Liver (tissue), 3 donors: Measurements from ENCODE around the gene GSKIP.

Experiments used
- ATF3 ChIP-seq: IDR thresholded peaks from 2 replicates; pipeline ENCODE4 v1.6.1; 2016; ENCODE audit warnings: antibody characterized with exemption
- FOXA1 ChIP-seq: IDR thresholded peaks from 2 replicates; pipeline ENCODE4 v1.6.1; 2016; ENCODE audit warnings: antibody characterized with exemption
- JUND ChIP-seq, 2 donors: IDR thresholded peaks; 2 replicates each; pipeline ENCODE4 v1.6.1; 2016; ENCODE audit warnings: antibody characterized with exemption in 2 of 2
- MAX ChIP-seq: IDR thresholded peaks from 2 replicates; pipeline ENCODE4 v1.6.1; 2016; ENCODE audit warnings: antibody characterized with exemption
- RAD21 ChIP-seq, 2 donors: IDR thresholded peaks; 2 replicates each; pipeline ENCODE4 v1.6.1; 2016; ENCODE audit warnings: antibody characterized with exemption in 2 of 2, mild to moderate bottlenecking in 2 of 2
- RXRA ChIP-seq, 2 donors: IDR thresholded peaks; 2 replicates each; pipeline ENCODE4 v1.6.1; 2017 to 2018; ENCODE audit warnings: antibody characterized with exemption in 2 of 2, mild to moderate bottlenecking in 1 of 2
- ZBTB33 ChIP-seq: IDR thresholded peaks from 2 replicates; pipeline ENCODE4 v1.6.1; 2016; ENCODE audit warnings: antibody characterized with exemption
- TF ChIP-seq, protein P1 (sequence below): fragments of 150-350 bp; IDR thresholded peaks from 2 replicates; pipeline ENCODE4 v1.5.1; 2017; ENCODE audit warnings: improper control_type of control experiment, low read depth, low read length; ENCODE audit not compliant: missing input control
- TF ChIP-seq, protein P2 (sequence below): IDR thresholded peaks from 2 replicates; pipeline ENCODE4 v1.6.1; 2016; ENCODE audit warnings: antibody characterized with exemption, mild to moderate bottlenecking
- donor health status: healthy.
- donor health status: healthy.

DNA sequence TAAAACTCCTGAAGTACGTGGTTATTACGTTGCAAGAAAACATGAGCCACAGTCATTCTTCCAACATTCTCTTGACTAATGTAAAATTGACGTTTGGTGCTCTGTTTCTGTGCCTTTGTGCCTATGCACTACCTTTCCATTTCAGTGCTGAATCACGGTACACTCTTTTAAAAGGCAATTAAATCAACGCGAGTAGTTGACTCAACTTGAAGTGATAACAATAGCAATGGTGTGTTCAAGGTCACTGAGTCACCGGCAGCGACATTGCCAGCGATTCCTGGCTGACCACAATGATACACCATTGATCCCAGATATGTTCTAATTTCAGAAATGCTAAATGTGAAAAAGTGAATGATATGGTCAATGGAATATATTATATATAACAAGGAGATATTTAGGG, 46.4 kb downstream of the GSKIP start:
- TF ChIP-seq, protein P1, sequence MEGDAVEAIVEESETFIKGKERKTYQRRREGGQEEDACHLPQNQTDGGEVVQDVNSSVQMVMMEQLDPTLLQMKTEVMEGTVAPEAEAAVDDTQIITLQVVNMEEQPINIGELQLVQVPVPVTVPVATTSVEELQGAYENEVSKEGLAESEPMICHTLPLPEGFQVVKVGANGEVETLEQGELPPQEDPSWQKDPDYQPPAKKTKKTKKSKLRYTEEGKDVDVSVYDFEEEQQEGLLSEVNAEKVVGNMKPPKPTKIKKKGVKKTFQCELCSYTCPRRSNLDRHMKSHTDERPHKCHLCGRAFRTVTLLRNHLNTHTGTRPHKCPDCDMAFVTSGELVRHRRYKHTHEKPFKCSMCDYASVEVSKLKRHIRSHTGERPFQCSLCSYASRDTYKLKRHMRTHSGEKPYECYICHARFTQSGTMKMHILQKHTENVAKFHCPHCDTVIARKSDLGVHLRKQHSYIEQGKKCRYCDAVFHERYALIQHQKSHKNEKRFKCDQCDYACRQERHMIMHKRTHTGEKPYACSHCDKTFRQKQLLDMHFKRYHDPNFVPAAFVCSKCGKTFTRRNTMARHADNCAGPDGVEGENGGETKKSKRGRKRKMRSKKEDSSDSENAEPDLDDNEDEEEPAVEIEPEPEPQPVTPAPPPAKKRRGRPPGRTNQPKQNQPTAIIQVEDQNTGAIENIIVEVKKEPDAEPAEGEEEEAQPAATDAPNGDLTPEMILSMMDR = no peak
- TF ChIP-seq RXRA (IDR thresholded peaks at IDR 0.05) (no peak), RAD21 (IDR thresholded peaks at IDR 0.05) (no peak), JUND (IDR thresholded peaks at IDR 0.05) (no peak), MAX (no peak), FOXA1 (no peak), ZBTB33 (no peak), ATF3 (no peak)
- TF ChIP-seq, protein P2, sequence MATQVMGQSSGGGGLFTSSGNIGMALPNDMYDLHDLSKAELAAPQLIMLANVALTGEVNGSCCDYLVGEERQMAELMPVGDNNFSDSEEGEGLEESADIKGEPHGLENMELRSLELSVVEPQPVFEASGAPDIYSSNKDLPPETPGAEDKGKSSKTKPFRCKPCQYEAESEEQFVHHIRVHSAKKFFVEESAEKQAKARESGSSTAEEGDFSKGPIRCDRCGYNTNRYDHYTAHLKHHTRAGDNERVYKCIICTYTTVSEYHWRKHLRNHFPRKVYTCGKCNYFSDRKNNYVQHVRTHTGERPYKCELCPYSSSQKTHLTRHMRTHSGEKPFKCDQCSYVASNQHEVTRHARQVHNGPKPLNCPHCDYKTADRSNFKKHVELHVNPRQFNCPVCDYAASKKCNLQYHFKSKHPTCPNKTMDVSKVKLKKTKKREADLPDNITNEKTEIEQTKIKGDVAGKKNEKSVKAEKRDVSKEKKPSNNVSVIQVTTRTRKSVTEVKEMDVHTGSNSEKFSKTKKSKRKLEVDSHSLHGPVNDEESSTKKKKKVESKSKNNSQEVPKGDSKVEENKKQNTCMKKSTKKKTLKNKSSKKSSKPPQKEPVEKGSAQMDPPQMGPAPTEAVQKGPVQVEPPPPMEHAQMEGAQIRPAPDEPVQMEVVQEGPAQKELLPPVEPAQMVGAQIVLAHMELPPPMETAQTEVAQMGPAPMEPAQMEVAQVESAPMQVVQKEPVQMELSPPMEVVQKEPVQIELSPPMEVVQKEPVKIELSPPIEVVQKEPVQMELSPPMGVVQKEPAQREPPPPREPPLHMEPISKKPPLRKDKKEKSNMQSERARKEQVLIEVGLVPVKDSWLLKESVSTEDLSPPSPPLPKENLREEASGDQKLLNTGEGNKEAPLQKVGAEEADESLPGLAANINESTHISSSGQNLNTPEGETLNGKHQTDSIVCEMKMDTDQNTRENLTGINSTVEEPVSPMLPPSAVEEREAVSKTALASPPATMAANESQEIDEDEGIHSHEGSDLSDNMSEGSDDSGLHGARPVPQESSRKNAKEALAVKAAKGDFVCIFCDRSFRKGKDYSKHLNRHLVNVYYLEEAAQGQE = no peak
